Body of pancreas (tissue), 4 donors: ENCODE measurements around the gene SLC33A1.

Experiments used
- POLR2A ChIP-seq, 3 donors: fragments of 450-650 bp; IDR thresholded peaks; one replicate each; pipeline ENCODE4 v1.6.1; 2016; ENCODE audit warnings: antibody characterized with exemption in 3 of 3, mild to moderate bottlenecking in 2 of 3
- TF ChIP-seq, protein P1 (sequence below), 7 experiments: fragments of 450-650 bp in 4 of 7; fragments of 200-600 bp in 3 of 7; sonication (generic) in 3 of 7; IDR thresholded peaks; one replicate each; pipeline ENCODE4 v1.5.1; 2016 to 2019; ENCODE audit warnings: antibody characterized with exemption in 7 of 7

DNA sequence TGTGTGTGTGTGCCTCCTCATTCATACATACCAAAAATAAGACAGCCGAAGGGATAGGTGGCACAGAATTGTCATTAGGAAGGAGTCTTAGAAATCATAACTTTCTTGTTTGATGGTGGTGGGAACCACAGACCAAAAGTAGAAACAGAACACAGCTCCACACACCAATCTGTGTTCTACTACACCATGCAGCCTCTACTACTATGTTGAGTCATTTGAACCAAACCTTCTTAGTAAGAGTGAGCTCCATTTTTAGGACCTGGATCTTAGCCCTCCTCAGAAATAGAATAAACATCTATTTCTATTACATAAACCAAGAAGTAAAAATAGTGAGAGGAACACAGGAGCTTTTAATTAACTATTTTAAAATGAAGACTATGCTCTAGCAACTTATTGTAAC is 81.4 kb downstream of the SLC33A1 start:
- TF ChIP-seq, protein P1, sequence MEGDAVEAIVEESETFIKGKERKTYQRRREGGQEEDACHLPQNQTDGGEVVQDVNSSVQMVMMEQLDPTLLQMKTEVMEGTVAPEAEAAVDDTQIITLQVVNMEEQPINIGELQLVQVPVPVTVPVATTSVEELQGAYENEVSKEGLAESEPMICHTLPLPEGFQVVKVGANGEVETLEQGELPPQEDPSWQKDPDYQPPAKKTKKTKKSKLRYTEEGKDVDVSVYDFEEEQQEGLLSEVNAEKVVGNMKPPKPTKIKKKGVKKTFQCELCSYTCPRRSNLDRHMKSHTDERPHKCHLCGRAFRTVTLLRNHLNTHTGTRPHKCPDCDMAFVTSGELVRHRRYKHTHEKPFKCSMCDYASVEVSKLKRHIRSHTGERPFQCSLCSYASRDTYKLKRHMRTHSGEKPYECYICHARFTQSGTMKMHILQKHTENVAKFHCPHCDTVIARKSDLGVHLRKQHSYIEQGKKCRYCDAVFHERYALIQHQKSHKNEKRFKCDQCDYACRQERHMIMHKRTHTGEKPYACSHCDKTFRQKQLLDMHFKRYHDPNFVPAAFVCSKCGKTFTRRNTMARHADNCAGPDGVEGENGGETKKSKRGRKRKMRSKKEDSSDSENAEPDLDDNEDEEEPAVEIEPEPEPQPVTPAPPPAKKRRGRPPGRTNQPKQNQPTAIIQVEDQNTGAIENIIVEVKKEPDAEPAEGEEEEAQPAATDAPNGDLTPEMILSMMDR (IDR thresholded peaks at IDR 0.05), result no peak
- no peak for TF ChIP-seq POLR2A (IDR thresholded peaks at IDR 0.05)
